HepG2 (cell line): Measurements from ENCODE around the gene RABEP2. TPM values are rescaled to one million over a fixed set of nuclear protein-coding genes. Genes with fewer than 3 reads are reported as not detected.

ENCODE experiments used
- AGO1 ChIP-seq: fragments of 200-400 bp; formaldehyde crosslinking; IDR thresholded peaks from 2 replicates; pipeline ENCODE4 v1.6.1; 2017; ENCODE audit warnings: mild to moderate bottlenecking, low read depth, low read length, moderate library complexity; ENCODE audit not compliant: poor library complexity, severe bottlenecking
- CBFB ChIP-seq: sonication (generic); formaldehyde crosslinking; IDR thresholded peaks from 2 replicates; pipeline ENCODE4 v1.4.0; 2020; ENCODE audit warnings: missing genetic modification reagents
- FLYWCH1 ChIP-seq: sonication (generic); formaldehyde crosslinking; IDR thresholded peaks from 2 replicates; pipeline ENCODE4 v1.8.1; 2023; ENCODE audit warnings: mild to moderate bottlenecking, missing genetic modification reagents
- FOXM1 ChIP-seq: sonication (generic); formaldehyde crosslinking; IDR thresholded peaks from 2 replicates; pipeline ENCODE4 v1.5.0; 2020; ENCODE audit warnings: missing genetic modification reagents
- HOXA3 ChIP-seq: sonication (generic); formaldehyde crosslinking; IDR thresholded peaks from 2 replicates; pipeline ENCODE4 v1.5.0; 2020; ENCODE audit warnings: missing genetic modification reagents
- RBM39 ChIP-seq: fragments of 200-400 bp; formaldehyde crosslinking; IDR thresholded peaks from one replicate; pipeline ENCODE4 v1.6.1; 2018; ENCODE audit warnings: antibody characterized with exemption, mild to moderate bottlenecking, low read depth, low read length; ENCODE audit not compliant: poor library complexity, severe bottlenecking
- RORA ChIP-seq: sonication (generic); formaldehyde crosslinking; IDR thresholded peaks from 2 replicates; pipeline ENCODE4 v1.5.0; 2020; ENCODE audit warnings: mild to moderate bottlenecking, missing genetic modification reagents, moderate library complexity
- SATB2 ChIP-seq: sonication (generic); formaldehyde crosslinking; IDR thresholded peaks from 2 replicates; pipeline ENCODE4 v1.5.0; 2020; ENCODE audit warnings: missing genetic modification reagents
- SIN3A ChIP-seq: IDR thresholded peaks from 2 replicates; pipeline ENCODE4 v1.6.1; 2011; ENCODE audit warnings: low read depth, mild to moderate bottlenecking, control low read depth, low read length, borderline replicate concordance
- SMC3 ChIP-seq: IDR thresholded peaks from 2 replicates; pipeline ENCODE4 v1.6.1; 2011; ENCODE audit warnings: low read length, improper control_type of control experiment
- SRY ChIP-seq: sonication (generic); formaldehyde crosslinking; IDR thresholded peaks from 2 replicates; pipeline ENCODE4 v1.8.0; 2022; ENCODE audit warnings: mild to moderate bottlenecking, missing genetic modification reagents
- TAF1 ChIP-seq: sonication (generic); formaldehyde crosslinking; IDR thresholded peaks from 2 replicates; pipeline ENCODE4 v1.4.0; 2020; ENCODE audit warnings: missing genetic modification reagents
- ZNF121 ChIP-seq: sonication (generic); formaldehyde crosslinking; IDR thresholded peaks from 2 replicates; pipeline ENCODE4 v1.5.0; 2020; ENCODE audit warnings: mild to moderate bottlenecking, missing genetic modification reagents
- ZNF629 ChIP-seq: sonication (generic); formaldehyde crosslinking; conservative IDR thresholded peaks from 2 replicates; pipeline ENCODE4 v1.5.0; 2020; ENCODE audit warnings: missing genetic modification reagents
- ZNF768 ChIP-seq: sonication (generic); formaldehyde crosslinking; IDR thresholded peaks from 2 replicates; pipeline ENCODE4 v1.4.0; 2020; ENCODE audit warnings: missing genetic modification reagents
- ZNF790 ChIP-seq: sonication (generic); formaldehyde crosslinking; IDR thresholded peaks from 2 replicates; pipeline ENCODE4 v1.8.0; 2022; ENCODE audit warnings: missing genetic modification reagents, mild to moderate bottlenecking, borderline replicate concordance
- polyA plus RNA-seq, 8 experiments: library from polyadenylated mRNA; depleted of rRNA in 3 of 8; stranded (reverse) in 7 of 8; unstranded in 1 of 8; fragments of >200 nt; fragmentation: Illumina TruSeq in 4 of 8; extraction: Trizol in 4 of 8; gene quantifications; 2 replicates each; pipeline versions ENCODE4 v1.2.1 to v1.2.3, GENCODE V29; 2011 to 2016; ENCODE audit warnings: low read depth in 4 of 8, missing spikeins in 1 of 8, mixed read lengths in 1 of 8; ENCODE audit not compliant: insufficient read depth in 1 of 8
- total RNA-seq, 5 experiments: library from RNA; depleted of rRNA; stranded (reverse); fragments of >200 nt; fragmentation: Illumina TruSeq; extraction: Trizol; gene quantifications; 2 replicates each; pipeline ENCODE4 v1.2.3, GENCODE V29; 2016; ENCODE audit warnings: low read depth in 1 of 5
- TF ChIP-seq, protein P1 (sequence below): IDR thresholded peaks from 2 replicates; pipeline ENCODE4 v1.4.0; 2020; ENCODE audit warnings: mild to moderate bottlenecking, missing genetic modification reagents
- TF ChIP-seq, protein P2 (sequence below): IDR thresholded peaks from 2 replicates; pipeline ENCODE4 v1.6.1; 2016; ENCODE audit warnings: mild to moderate bottlenecking
- TF ChIP-seq, protein P3 (sequence below): sonication (generic); formaldehyde crosslinking; IDR thresholded peaks from 2 replicates; pipeline ENCODE4 v1.4.0; 2020; ENCODE audit warnings: missing genetic modification reagents
- TF ChIP-seq, protein P4 (sequence below): sonication (generic); formaldehyde crosslinking; IDR thresholded peaks from 2 replicates; pipeline ENCODE4 v1.5.1; 2020; ENCODE audit warnings: missing genetic modification reagents, mild to moderate bottlenecking, borderline replicate concordance
- TF ChIP-seq, protein P5 (sequence below): IDR thresholded peaks from 2 replicates; pipeline ENCODE4 v1.6.1; 2016; ENCODE audit warnings: low read depth, control low read depth

The RABEP2 gene
- total and polyA plus RNA-seq, 2 of the 13 experiments (the other 11 are each of a cell fraction or from before 2014, with no cell fraction given) = 10.8 to 18.4 TPM

DNA sequence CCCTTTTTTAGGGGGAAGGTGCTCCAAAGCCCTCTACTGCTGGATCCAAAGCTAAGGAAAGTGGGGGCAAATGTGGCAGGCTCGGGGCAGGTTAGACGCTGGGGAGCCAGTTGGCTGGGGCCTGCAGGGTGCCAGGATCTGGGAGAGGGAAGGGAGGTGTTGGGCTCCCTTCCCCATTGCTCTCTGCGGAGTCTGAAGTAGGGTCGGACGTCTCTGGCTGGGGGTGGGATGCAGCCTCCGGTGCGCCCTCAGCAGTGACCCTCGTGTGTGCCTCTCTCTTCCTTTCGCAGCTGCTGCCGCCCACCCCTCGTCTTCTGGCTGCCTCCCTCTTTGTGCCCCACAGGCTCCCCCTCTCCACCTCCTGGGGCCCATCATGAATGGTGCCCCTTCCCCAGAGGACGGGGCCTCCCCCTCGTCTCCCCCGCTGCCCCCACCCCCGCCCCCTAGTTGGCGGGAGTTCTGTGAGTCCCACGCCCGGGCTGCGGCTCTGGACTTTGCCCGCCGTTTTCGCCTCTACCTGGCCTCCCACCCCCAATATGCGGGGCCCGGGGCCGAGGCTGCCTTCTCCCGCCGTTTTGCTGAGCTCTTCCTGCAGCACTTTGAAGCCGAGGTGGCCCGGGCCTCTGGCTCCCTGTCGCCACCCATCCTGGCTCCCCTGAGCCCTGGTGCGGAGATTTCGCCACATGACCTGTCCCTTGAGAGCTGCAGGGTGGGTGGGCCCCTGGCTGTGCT lies 59.1 kb downstream of the RABEP2 start (continued):
- TF ChIP-seq FOXM1 (CRISPR knock-in tag) = no peak
- TF ChIP-seq SATB2 (CRISPR knock-in tag) = no peak
- 0 out of 2 replicates have a peak, but pooled peaks have one; percentile 36 for TF ChIP-seq ZNF790 (CRISPR knock-in tag)
- no peak for TF ChIP-seq SRY (CRISPR knock-in tag)
- peak; percentile 31; the same call in 1 of the 2 replicates for TF ChIP-seq ZNF768 (CRISPR knock-in tag)
- TF ChIP-seq, protein P1, sequence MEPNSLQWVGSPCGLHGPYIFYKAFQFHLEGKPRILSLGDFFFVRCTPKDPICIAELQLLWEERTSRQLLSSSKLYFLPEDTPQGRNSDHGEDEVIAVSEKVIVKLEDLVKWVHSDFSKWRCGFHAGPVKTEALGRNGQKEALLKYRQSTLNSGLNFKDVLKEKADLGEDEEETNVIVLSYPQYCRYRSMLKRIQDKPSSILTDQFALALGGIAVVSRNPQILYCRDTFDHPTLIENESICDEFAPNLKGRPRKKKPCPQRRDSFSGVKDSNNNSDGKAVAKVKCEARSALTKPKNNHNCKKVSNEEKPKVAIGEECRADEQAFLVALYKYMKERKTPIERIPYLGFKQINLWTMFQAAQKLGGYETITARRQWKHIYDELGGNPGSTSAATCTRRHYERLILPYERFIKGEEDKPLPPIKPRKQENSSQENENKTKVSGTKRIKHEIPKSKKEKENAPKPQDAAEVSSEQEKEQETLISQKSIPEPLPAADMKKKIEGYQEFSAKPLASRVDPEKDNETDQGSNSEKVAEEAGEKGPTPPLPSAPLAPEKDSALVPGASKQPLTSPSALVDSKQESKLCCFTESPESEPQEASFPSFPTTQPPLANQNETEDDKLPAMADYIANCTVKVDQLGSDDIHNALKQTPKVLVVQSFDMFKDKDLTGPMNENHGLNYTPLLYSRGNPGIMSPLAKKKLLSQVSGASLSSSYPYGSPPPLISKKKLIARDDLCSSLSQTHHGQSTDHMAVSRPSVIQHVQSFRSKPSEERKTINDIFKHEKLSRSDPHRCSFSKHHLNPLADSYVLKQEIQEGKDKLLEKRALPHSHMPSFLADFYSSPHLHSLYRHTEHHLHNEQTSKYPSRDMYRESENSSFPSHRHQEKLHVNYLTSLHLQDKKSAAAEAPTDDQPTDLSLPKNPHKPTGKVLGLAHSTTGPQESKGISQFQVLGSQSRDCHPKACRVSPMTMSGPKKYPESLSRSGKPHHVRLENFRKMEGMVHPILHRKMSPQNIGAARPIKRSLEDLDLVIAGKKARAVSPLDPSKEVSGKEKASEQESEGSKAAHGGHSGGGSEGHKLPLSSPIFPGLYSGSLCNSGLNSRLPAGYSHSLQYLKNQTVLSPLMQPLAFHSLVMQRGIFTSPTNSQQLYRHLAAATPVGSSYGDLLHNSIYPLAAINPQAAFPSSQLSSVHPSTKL = peak; percentile 53
- TF ChIP-seq, protein P2, sequence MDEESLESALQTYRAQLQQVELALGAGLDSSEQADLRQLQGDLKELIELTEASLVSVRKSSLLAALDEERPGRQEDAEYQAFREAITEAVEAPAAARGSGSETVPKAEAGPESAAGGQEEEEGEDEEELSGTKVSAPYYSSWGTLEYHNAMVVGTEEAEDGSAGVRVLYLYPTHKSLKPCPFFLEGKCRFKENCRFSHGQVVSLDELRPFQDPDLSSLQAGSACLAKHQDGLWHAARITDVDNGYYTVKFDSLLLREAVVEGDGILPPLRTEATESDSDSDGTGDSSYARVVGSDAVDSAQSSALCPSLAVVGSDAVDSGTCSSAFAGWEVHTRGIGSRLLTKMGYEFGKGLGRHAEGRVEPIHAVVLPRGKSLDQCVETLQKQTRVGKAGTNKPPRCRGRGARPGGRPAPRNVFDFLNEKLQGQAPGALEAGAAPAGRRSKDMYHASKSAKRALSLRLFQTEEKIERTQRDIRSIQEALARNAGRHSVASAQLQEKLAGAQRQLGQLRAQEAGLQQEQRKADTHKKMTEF (CRISPR knock-in tag) = peak; percentile 42
- no peak for TF ChIP-seq FLYWCH1 (CRISPR knock-in tag)
- TF ChIP-seq TAF1 (CRISPR knock-in tag) = peak; percentile 28; the same call in 1 of the 2 replicates
- peak; percentile 64 for TF ChIP-seq HOXA3 (CRISPR knock-in tag)
- TF ChIP-seq, protein P3, sequence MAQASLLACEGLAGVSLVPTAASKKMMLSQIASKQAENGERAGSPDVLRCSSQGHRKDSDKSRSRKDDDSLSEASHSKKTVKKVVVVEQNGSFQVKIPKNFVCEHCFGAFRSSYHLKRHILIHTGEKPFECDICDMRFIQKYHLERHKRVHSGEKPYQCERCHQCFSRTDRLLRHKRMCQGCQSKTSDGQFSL (CRISPR knock-in tag) = no peak
- TF ChIP-seq, protein P4, sequence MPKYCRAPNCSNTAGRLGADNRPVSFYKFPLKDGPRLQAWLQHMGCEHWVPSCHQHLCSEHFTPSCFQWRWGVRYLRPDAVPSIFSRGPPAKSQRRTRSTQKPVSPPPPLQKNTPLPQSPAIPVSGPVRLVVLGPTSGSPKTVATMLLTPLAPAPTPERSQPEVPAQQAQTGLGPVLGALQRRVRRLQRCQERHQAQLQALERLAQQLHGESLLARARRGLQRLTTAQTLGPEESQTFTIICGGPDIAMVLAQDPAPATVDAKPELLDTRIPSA (CRISPR knock-in tag) = peak; percentile 78; the same call in 1 of the 2 replicates
- TF ChIP-seq ZNF629 = no peak
- TF ChIP-seq AGO1 = peak; percentile 21
- no peak for TF ChIP-seq ZNF121 (CRISPR knock-in tag)
- no peak for TF ChIP-seq SIN3A
- TF ChIP-seq CBFB (CRISPR knock-in tag) = no peak
- TF ChIP-seq RORA (CRISPR knock-in tag) = no peak
- no peak for TF ChIP-seq SMC3
- TF ChIP-seq, protein P5, sequence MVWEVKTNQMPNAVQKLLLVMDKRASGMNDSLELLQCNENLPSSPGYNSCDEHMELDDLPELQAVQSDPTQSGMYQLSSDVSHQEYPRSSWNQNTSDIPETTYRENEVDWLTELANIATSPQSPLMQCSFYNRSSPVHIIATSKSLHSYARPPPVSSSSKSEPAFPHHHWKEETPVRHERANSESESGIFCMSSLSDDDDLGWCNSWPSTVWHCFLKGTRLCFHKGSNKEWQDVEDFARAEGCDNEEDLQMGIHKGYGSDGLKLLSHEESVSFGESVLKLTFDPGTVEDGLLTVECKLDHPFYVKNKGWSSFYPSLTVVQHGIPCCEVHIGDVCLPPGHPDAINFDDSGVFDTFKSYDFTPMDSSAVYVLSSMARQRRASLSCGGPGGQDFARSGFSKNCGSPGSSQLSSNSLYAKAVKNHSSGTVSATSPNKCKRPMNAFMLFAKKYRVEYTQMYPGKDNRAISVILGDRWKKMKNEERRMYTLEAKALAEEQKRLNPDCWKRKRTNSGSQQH (CRISPR knock-in tag) = no peak
- no peak for TF ChIP-seq RBM39
